Ureter (tissue), 1 donor: Measurements from ENCODE around the gene ATG9A. TPM values are rescaled to one million over a fixed set of nuclear protein-coding genes. Genes with fewer than 3 reads are reported as not detected.

Source experiments
- DNase-seq: peaks from one replicate; pipeline ENCODE4 v3.0.0-alpha.2; 2020; ENCODE audit warnings: low spot score
- total RNA-seq: library from RNA; stranded (reverse); gene quantifications from one replicate; pipeline ENCODE4 v1.2.4, GENCODE V29; 2023
- donor health status: DM: yes; HTN: yes; CAD: no.

The ATG9A gene
- total RNA-seq, 1 donor from 2014 or later: 31.6 TPM

DNA sequence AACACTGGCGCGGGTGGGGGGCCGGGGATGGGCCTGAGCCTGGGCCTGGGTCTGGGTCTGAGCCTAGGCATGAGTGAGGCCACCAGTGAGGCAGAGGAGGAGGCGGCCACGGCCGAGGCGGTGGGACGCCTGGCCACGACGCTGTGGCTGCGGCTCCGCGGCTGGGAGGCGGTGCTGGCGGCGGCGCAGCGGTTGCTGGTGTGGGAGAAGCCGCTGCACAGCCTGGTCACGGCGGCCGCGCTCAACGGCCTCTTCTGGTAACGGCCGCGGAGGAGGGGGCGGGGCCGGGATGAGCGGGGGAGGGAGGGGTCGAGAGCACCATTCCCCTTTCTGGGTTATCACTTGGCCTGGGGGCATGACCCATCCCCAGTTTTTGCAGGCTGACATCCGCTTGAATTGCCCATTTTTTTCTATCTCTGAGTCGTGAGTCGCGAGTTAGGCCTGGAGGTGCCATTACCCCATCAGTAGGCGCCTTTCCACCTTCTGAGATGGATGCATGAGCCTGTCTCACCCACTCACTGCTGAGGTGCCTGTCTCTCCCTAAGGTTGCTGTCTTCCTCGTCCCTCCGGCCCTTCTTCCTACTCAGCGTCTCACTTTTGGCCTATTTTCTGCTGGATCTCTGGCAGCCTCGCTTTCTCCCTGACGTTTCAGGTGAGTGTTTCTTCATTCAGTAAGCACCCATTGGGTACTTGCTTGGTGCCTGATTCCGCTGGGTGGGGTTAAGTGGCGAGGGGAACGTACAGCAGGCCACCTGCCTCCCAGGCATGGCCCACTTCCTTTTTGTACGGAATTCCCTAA is 50.9 kb downstream of the ATG9A start:
- DNase-seq: peak; percentile 70

DNA sequence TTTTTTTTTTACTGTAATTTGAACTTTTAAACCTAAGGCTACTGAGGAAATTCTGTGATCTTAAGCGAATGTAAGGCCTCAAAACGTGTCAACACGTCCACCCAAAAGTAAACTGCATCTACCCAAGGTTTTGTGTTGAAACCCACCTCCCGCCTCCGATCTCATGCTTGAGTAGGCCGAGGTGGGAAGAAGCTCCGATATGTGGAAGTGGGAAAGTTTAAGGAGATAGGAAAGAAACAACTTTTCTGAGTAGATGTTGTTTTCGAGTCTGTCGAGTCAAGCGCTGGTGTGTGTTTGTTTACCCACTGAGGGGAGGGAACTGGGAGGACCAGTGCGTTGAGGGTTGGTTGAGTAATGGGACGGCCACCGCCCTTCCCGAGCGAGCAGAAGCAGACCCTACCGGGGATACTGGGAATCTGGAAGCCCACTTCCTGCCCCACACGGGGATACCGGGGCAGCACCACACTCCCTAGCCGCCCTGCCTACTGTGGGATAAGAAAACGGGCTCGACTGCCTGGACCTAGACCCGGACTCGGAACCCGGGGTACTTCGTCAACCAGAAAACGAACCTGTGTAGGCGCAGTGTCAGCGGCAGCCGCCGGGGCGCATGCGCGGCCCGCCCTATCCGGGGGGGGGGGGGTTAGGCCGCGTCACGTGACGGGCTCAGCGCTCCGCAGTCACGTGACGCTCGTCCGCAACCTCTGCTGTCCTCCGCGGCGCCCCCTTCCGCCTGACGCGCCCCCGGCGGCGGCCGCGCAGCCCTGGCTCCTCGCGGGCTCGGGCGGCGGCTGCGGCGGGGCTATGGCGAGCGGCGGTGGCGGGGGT is 51.7 kb downstream of the ATG9A start, which contains the start of gene RETREG2:
RETREG2 (plus strand) TSS at position 724 of the 825 bp plus-strand sequence; CDS start at position 802, 78 bp downstream.
- DNase-seq: peak; percentile 88

DNA sequence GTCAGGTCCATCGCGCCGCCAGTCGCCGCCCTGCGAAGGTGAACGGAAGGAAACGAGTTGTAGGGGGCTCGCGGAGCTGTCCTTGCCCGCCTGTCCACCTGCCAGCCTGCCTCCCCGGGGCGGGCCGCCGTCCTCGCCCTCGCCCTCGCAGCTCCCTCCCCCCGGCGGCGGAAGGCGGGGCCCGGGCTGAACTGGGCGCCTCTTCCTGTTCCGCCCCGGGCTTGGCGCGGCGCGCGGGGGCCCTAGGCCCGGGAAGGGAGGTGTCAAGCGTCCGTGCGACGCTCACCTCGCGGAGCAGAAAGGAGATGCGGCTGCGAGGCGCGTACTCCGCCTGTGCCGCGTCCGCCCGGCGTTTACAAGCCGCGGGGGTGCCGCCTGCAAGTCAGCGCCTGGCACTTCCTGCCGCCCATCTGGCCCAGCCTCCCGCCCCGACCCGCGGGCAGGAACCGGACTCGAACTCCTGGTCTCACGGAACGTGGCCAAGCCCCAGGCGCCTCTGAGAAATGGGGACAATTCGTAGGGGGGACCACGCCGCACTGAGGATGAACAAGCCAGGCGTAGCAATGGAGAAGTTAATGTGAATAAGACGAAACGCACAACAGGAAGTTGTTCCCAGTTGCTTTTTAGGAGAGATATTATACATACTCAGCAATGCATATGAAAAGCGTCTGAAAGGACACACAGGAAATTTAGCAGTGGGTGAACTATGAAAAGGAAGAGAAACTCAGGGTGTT is 52.5 kb downstream of the ATG9A start, which contains the start of gene CNPPD1:
CNPPD1 (minus strand) TSS at position 108 of the 734 bp plus-strand sequence; CDS start at position 11, 97 bp downstream.
- peak; percentile 90 for DNase-seq

DNA sequence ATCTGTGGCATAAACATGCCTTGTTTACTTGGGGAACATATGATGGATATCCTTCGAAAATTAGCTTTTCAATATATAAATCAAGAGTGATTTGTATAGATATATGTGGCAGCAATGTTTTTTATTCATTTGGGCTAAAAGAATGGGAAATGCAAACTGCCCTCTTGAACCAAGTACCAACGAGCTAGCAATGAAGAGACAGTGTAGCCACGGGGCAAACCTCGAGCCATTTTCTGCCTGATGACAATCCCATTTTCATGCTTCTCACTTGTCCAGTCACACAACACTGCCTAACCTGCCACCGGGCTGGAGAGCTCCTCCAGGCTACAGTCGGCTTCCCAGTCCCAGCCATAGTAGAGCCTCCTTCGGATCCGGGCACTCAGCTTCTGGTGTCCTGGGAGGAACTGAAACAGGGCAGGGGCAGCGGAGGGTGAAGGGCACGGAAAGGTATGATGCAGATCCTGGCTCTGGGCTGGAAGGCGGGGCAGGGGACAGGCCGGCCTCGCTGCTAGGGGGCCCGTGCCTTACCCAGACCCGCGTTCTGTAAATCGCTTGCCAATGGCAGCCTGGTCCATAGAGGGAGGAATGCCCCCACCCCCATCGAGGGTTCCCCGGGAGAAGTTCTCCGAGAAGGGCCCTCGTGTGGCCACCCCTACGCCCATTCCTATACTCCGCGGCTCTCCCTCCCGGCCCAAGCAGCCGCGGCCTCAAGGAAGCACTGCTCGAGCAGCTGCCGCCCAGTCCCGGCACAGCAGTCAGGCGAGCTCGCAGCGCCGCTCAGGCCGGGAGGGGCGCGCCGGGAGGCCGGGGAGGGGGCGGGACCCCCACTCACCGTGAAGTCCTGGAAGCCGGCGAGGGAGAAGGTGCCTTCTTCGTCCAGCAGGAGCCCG is 53.3 kb downstream of the ATG9A start:
- DNase-seq: peak; percentile 65

DNA sequence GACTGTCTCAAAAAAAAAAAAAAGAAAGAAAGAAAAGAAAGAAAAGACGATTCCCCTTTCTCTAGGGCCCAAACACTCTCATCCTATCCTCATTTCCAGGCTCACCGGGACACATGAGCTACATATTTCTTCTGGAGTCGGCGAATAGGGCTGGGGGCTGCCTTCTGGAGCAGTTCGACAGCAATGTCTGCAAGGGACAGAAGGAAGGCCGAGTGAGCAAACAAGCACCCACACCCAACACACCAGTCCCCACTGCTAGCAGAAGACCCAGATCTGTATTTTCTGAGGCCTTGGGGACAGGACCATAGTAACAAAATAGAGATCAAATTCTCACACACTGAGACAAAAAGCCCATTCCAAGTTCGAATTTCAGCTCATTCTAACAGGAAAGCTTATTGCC is 54.0 kb downstream of the ATG9A start:
- DNase-seq: no peak

DNA sequence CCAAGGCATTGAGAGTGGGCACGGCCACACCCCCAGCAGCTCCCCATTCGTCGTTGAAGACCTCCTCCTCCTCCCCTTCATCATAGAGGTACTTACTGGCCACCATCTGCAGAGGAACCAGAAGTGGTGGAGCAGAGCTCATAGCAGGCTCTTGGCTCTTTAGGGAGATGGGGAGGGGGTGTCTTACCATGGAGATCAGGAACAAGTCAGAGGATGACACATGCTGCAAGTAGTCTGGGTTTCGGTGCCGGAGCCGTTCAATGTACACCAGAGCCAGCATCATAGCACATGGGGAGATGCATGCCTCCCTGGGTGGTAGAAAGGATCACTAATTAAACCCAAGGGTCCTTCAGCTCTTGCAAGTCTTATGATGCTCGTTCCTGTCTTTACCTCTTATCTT is 54.6 kb downstream of the ATG9A start:
- DNase-seq: no peak

DNA sequence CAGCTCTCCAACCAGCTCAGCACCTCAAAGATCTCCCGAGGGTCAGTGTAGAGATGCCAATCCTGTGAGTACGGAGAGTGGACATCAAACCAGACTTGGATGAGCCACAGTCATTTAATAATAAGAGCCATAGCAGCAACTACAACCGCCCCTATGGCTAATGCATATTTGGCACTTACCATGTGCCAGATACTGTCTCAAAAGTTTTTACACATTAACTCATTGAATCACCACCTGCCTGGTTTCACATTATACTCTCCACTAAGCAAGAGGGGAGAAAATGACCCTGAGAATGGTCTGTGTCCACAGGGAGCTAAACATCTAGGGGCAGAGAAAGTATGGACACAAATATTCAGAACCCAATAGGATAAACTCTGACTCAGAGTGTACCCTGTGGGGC is 55.3 kb downstream of the ATG9A start:
- no peak for DNase-seq

DNA sequence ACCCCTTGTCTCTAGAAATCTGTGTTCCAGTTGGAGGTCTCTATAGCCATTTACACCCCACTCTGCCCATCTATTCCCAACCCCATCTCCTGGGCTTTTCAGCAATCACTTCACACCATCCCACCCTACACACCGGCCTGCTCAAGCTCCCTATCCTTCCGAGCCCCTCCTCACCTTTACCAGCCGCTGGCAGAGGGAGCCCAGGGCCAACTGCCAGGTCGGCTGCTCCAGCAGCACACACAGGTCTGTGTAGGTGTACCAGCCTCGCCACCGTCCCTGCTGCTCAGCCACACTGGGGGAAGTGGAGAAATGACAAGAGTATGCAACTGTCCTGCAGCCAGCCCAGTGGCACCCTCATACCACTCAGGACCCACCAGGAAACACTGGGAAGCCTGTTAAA is 56.3 kb downstream of the ATG9A start:
- DNase-seq: no peak

DNA sequence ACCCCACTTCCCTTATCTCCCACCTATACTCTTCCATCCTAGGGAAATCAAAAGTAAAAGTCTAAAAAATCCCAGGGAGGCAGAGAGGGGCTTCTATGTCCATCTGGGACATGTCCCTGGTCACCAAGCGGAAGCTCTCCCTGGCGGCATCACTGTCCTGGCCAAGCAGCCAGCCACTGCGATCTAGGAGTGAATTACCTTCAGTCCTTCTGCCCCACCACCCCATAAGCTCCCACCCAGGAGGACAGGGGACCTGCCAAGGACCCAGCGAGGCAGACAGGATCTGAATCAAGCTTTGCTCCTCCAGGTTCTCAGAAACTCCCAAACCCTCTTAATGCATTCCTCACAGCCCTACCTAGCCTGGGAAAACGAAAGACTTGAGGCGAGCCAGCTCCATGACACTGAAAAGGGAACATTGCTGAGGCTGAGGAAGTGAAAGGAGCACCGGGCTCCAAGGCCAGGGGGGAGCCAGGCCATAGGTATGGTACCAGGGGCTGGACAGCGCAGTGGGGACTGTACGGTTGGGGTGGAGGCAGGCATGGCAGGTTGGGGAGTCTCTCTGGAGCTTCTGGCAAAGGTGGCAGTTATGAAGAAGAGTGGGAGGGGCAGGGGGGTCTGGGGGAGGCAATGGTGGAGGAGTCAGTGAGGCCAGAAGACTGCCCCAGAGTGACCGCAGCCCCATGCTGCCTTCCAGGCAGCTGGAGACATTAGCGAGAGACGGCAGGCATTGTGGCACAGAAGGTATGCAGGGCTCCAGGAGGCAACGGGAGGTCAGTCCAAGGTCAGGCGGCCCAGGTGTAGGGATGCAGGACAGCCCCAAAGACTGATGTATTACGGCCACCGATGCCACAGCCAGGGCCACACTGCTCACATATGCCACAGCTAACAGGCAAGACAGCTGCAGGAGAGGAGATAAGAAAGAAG is 56.9 kb downstream of the ATG9A start:
- no peak for DNase-seq

DNA sequence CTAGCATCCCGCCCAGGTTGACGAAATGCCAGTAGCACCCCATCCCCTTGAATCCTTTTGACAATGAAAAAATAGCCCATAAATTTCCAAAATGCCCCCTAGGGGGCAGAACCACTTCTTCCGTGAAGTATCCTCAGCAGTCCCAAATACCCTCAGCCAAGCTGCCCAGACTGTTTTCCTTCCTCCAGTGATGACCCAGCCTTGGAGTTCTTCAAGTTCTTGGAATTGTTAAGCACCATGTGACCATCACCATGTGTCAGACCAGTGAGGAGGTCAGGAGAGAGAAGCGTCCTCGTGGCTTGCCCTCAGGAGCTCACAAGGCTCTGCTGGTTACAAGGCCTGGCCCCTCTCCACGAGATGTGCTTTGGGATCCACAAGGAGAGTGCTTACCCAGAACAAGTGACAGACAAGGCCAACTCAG is 58.2 kb downstream of the ATG9A start:
- no peak for DNase-seq

DNA sequence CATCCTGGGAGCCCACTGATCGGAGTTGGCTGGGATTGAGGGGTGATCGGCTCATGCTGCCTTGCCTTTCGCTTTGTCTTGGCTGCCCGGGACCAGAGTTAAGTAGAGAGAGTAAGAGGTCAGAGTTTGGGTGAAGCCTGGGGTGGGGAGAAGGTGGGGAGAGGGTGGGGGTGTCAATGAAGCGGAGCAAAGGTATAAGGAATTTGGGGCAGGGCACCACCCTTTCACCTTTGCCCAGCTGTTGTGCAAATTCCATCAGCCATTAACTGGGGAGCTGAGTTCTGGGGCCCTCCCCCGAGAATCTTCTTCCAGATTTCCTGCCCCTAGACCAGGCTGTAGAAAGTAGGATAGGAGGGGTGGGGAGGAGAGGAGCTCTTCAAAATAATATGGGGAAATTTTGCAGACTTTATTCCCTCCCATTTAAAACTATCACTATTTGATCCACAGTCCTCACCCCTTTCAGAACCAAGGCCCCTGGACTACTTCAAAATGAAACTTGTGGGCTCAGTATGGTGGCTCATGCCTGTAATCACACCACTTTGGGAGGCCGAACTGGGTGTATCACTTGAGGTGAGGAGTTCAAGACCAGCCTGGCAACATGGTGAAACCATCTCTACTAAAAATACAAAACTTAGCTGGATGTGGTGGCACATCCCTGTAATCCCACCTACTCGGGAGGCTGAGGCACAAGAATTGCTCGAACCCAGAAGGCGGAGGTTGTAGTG is 59.3 kb downstream of the ATG9A start, which contains the start of gene SLC23A3:
SLC23A3 (minus strand) TSS at position 100 of the 725 bp plus-strand sequence; CDS start at position 55, 45 bp downstream.
- no peak for DNase-seq

Other genes starting within 250 kb of the ATG9A start
- not detected for gene FEV, start 244.5 kb downstream of the ATG9A start, total RNA-seq
- not detected for gene CRYBA2, start 236.2 kb downstream of the ATG9A start, total RNA-seq
- not detected for gene CFAP65, start 188.1 kb downstream of the ATG9A start, total RNA-seq
- gene IHH, start 168.7 kb downstream of the ATG9A start, total RNA-seq: not detected
- 13.9 TPM for gene NHEJ1, start 68.8 kb downstream of the ATG9A start, total RNA-seq
- gene SLC23A3, start 59.6 kb downstream of the ATG9A start, total RNA-seq: 1.6 TPM
- gene CNPPD1, start 52.7 kb downstream of the ATG9A start, total RNA-seq: 56.4 TPM
- gene RETREG2, start 51.4 kb downstream of the ATG9A start, total RNA-seq: 79.6 TPM
- gene ZFAND2B, start 22.9 kb downstream of the ATG9A start, total RNA-seq: 28.7 TPM
- 36.1 TPM for gene ABCB6, start 10.7 kb downstream of the ATG9A start, total RNA-seq
- gene ANKZF1, start 170 bp upstream of the ATG9A start, total RNA-seq: 73.1 TPM
- gene GLB1L, start 15.8 kb upstream of the ATG9A start, total RNA-seq: 9.9 TPM
- gene STK16, start 15.8 kb upstream of the ATG9A start, total RNA-seq: 32.9 TPM
- not detected for gene TUBA4B, start 23.6 kb upstream of the ATG9A start, total RNA-seq
- gene TUBA4A, start 24.3 kb upstream of the ATG9A start, total RNA-seq: 85.1 TPM
- gene DNAJB2, start 49.7 kb upstream of the ATG9A start, total RNA-seq: 93.6 TPM
- not detected for gene PTPRN, start 79.8 kb upstream of the ATG9A start, total RNA-seq
- not detected for gene RESP18, start 103.1 kb upstream of the ATG9A start, total RNA-seq
- gene DNPEP, start 158.3 kb upstream of the ATG9A start, total RNA-seq: 86.6 TPM
- 1,211 TPM for gene DES, start 188.7 kb upstream of the ATG9A start, total RNA-seq
- 76.6 TPM for gene SPEG, start 205.2 kb upstream of the ATG9A start, total RNA-seq